Natural killer cell (primary cell): ENCODE results near the gene TMEM129. TPM values are rescaled to one million over a fixed set of nuclear protein-coding genes. Genes with fewer than 3 reads are reported as not detected.

Experiments used
- ATAC-seq, 3 donors: fragments of 150-1000 bp in 2 of 3; fragments of 200-7000 bp in 1 of 3; cut with Tn5 transposase; 1 replicate in 1 of 3; 2 replicates in 2 of 3; pipeline ENCODE4 v1.10.0; 2021; ENCODE audit warnings: mild to moderate bottlenecking in 2 of 3, moderate library complexity in 2 of 3
- DNase-seq, 2 donors: peaks; one replicate each; pipeline versions ENCODE4 v3.0.0 to v3.0.0-alpha.2; 2013 to 2021; ENCODE audit warnings: mixed read lengths in 1 of 2
- H3K27ac ChIP-seq: one replicate; pipeline ENCODE4 v1.5.1; 2013; ENCODE audit warnings: mild to moderate bottlenecking, low read length
- H3K27me3 ChIP-seq: one replicate; pipeline ENCODE4 v1.6.1; 2013; ENCODE audit warnings: low read length; ENCODE audit not compliant: control insufficient read depth, insufficient read depth
- H3K36me3 ChIP-seq: one replicate; pipeline ENCODE4 v1.6.1; 2013; ENCODE audit warnings: low read length; ENCODE audit not compliant: control insufficient read depth, insufficient read depth
- H3K4me1 ChIP-seq: one replicate; pipeline ENCODE4 v1.6.1; 2013; ENCODE audit warnings: low read length; ENCODE audit not compliant: control insufficient read depth, insufficient read depth
- H3K4me3 ChIP-seq: one replicate; pipeline ENCODE4 v1.5.1; 2013; ENCODE audit warnings: low read length
- H3K9me3 ChIP-seq: one replicate; pipeline ENCODE4 v1.6.1; 2013; ENCODE audit warnings: low read length; ENCODE audit not compliant: control insufficient read depth, insufficient read depth
- H3K27ac Mint-ChIP-seq, 2 donors: one replicate each; pipeline ENCODE4 v1.8.0; 2022; ENCODE audit warnings: mild to moderate bottlenecking in 2 of 2, mixed read lengths in 2 of 2, moderate library complexity in 1 of 2
- H3K27me3 Mint-ChIP-seq, 2 donors: one replicate each; pipeline ENCODE4 v1.8.0; 2022; ENCODE audit warnings: low read depth in 2 of 2, mixed read lengths in 2 of 2
- H3K36me3 Mint-ChIP-seq: one replicate; pipeline ENCODE4 v1.8.0; 2022; ENCODE audit warnings: mixed read lengths
- H3K4me1 Mint-ChIP-seq, 2 donors: one replicate each; pipeline ENCODE4 v1.8.0; 2022; ENCODE audit warnings: mixed read lengths in 2 of 2
- H3K4me3 Mint-ChIP-seq: one replicate; pipeline ENCODE4 v1.8.0; 2022; ENCODE audit warnings: mild to moderate bottlenecking, moderate library complexity, mixed read lengths
- H3K9me3 Mint-ChIP-seq, 2 donors: one replicate each; pipeline ENCODE4 v1.8.0; 2022; ENCODE audit warnings: mixed read lengths in 2 of 2
- WGBS: methylation state at CpG from one replicate; pipeline ENCODE4 v1.1.7; 2013; ENCODE audit warnings: missing lambda C conversion rate; ENCODE audit not compliant: insufficient coverage; 5-methylcytosine and 5-hydroxymethylcytosine counted together
- intact Hi-C: fragments of 100-400 bp; cut with micrococcal nuclease; formaldehyde crosslinking; loops from one replicate; pipeline ENCODE4 v1.14.2; 2022
- total RNA-seq, 4 donors: library from RNA; stranded (reverse); fragments of 120-200 nt in 1 of 4; gene quantifications; one replicate each; pipeline versions ENCODE4 v1.2.3 to v1.2.4, GENCODE V29; 2013 to 2022
- TF ChIP-seq, protein P1 (sequence below): fragments of 200-600 bp; IDR thresholded peaks from one replicate; pipeline ENCODE4 v1.8.0; 2022; ENCODE audit warnings: antibody characterized with exemption

Gene TMEM129
- total RNA-seq, 3 donors from 2014 or later (not counting 1 experiment from before 2014, with no cell fraction given), result 18.2 to 26.9 (median 20.8) TPM

DNA sequence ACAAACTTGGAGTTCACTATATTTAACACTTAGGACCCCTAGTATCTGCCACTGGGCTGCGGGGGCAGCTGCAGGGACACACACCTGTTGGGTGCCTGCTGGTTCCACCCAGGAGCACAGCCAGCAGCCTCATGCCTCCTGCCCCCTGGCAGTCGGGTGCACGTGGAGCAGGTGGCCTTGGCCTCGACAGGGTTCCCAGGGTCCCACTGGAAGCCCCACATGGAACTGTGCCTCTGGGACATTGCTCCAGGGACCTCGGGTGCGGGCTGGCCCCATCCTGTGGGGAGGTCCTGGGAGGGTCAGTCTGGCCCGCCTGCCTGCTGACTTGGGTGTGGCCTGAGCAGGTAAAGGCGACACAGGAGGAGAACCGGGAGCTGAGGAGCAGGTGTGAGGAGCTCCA lies 18.2 kb upstream of the TMEM129 start:
- H3K4me1 Mint-ChIP-seq, result no peaks in the 10 kb centered on the region
- Histone ChIP-seq H3K4me3 (no peak overlapping the region), H3K9me3 (peaks cover 12% of the 10 kb centered on the region), H3K27ac (no peak overlapping the region), H3K27me3 (no peaks in the 10 kb centered on the region), H3K36me3 (peaks cover 46% of the 10 kb centered on the region), H3K4me1 (no peaks in the 10 kb centered on the region)
- intact Hi-C loops, result no loop called here
- no peak overlapping the region for H3K27ac Mint-ChIP-seq
- H3K9me3 Mint-ChIP-seq, result peaks cover 4 to 5% of the 10 kb centered on the region in 2 donors
- TF ChIP-seq, protein P1, sequence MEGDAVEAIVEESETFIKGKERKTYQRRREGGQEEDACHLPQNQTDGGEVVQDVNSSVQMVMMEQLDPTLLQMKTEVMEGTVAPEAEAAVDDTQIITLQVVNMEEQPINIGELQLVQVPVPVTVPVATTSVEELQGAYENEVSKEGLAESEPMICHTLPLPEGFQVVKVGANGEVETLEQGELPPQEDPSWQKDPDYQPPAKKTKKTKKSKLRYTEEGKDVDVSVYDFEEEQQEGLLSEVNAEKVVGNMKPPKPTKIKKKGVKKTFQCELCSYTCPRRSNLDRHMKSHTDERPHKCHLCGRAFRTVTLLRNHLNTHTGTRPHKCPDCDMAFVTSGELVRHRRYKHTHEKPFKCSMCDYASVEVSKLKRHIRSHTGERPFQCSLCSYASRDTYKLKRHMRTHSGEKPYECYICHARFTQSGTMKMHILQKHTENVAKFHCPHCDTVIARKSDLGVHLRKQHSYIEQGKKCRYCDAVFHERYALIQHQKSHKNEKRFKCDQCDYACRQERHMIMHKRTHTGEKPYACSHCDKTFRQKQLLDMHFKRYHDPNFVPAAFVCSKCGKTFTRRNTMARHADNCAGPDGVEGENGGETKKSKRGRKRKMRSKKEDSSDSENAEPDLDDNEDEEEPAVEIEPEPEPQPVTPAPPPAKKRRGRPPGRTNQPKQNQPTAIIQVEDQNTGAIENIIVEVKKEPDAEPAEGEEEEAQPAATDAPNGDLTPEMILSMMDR, result no peak
- ATAC-seq (no peak), DNase-seq (no peak)
- H3K36me3 Mint-ChIP-seq, result peaks cover 7% of the 10 kb centered on the region
- no peaks in the 10 kb centered on the region for H3K27me3 Mint-ChIP-seq
- WGBS, result 96% methylated on average over 9 of the region's 9 CpGs
- no peak overlapping the region for H3K4me3 Mint-ChIP-seq

DNA sequence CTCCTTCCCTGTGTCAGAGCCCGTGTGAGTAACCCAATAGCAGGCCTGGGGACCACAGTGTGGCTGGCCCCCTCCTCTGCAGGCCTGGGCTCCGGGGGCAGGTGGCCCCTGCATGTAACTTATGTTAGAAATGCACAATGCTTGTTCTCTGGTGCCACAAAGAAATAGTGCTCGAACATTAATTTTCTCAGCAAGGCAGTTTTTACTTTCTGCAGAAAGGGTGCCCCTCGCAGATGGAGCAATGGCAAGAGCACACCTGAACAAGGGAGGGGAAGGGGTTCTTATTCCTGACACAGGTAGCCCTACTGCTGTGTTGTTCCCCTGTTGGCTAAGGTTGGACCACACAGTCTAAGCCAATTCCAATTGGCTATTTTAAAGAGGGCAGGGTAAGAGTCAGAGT lies 17.3 kb upstream of the TMEM129 start:
- intact Hi-C loops, result no loop called here
- H3K36me3 ChIP-seq, result peaks cover 46% of the 10 kb centered on the region
- Mint-ChIP-seq H3K36me3 (peaks cover 7% of the 10 kb centered on the region), H3K9me3 (peaks cover 4 to 5% of the 10 kb centered on the region in 2 donors), H3K4me1 (no peaks in the 10 kb centered on the region), H3K27ac (no peak overlapping the region), H3K27me3 (no peaks in the 10 kb centered on the region), H3K4me3 (no peak overlapping the region)
- WGBS, result 98% methylated on average over 4 of the region's 4 CpGs
- H3K27me3 ChIP-seq, result no peaks in the 10 kb centered on the region
- H3K4me1 ChIP-seq, result no peaks in the 10 kb centered on the region
- TF ChIP-seq, protein P1, result no peak
- peaks cover 12% of the 10 kb centered on the region for H3K9me3 ChIP-seq
- no peak overlapping the region for H3K4me3 ChIP-seq
- DNase-seq, result no peak
- no peak overlapping the region for H3K27ac ChIP-seq
- no peak for ATAC-seq

DNA sequence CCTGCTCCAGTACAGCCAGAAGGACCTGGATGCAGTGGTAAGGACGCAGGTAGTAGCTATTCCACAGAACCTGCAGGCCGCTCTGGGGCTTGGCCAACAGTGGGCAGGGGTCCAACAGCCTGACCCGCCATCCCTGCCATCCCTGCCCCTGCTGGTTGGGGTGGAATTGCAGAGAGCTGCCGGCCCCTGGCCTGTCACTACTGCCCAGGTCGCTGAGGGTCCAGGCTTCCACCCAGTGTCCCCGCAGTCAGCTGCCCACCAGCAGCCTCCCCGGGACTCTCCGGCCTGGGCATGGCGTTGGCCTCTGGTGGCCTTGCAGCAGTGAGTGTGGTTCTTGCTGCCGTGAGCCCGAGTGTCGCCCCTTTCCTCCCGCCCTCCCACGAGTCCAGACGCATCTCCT lies 16.5 kb upstream of the TMEM129 start:
- TF ChIP-seq, protein P1, result no peak
- no peaks in the 10 kb centered on the region for H3K27me3 Mint-ChIP-seq
- no peaks in the 10 kb centered on the region for H3K4me1 Mint-ChIP-seq
- H3K36me3 Mint-ChIP-seq, result peaks cover 7% of the 10 kb centered on the region
- peaks cover 12% of the 10 kb centered on the region for H3K9me3 ChIP-seq
- no peaks in the 10 kb centered on the region for H3K4me1 ChIP-seq
- intact Hi-C loops, result no loop called here
- no peak overlapping the region for H3K27ac ChIP-seq
- no peak for DNase-seq
- H3K27ac Mint-ChIP-seq, result no peak overlapping the region
- H3K4me3 Mint-ChIP-seq, result no peak overlapping the region
- no peak overlapping the region for H3K4me3 ChIP-seq
- peaks cover 4 to 5% of the 10 kb centered on the region in 2 donors for H3K9me3 Mint-ChIP-seq
- peaks cover 51% of the 10 kb centered on the region for H3K36me3 ChIP-seq
- ATAC-seq, result no peak
- H3K27me3 ChIP-seq, result no peaks in the 10 kb centered on the region
- WGBS, result 98% methylated on average over 15 of the region's 15 CpGs

DNA sequence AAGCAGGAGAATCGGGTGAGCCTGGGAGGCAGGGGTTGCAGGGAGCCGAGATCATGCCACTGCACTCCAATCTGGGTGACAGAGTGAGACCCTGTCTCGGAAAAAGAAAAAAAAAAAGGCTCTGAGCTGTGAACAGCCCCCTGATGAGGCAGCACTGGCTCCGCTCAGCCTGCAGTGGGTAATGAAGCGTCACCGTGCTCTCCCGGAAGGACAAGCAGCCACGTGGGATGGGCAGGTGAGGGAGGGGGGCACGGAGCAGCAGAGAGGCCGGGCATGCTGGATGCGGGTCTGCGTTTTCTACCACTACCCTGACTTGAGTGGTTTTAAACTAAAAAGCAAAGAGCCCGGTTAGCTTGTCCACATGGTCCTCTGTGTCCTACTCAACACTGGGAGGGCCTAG lies 15.7 kb upstream of the TMEM129 start:
- peaks cover 7% of the 10 kb centered on the region for H3K36me3 Mint-ChIP-seq

More for the DNA sequence above, 15.7 kb upstream of the TMEM129 start:
- H3K27me3 ChIP-seq, result no peaks in the 10 kb centered on the region
- no peaks in the 10 kb centered on the region for H3K27me3 Mint-ChIP-seq
- no peak overlapping the region for H3K4me3 ChIP-seq
- no peak overlapping the region for H3K4me3 Mint-ChIP-seq
- peaks cover 53% of the 10 kb centered on the region for H3K36me3 ChIP-seq
- no peaks in the 10 kb centered on the region for H3K4me1 ChIP-seq
- 92% methylated on average over 13 of the region's 13 CpGs for WGBS
- peaks cover 4 to 5% of the 10 kb centered on the region in 2 donors for H3K9me3 Mint-ChIP-seq
- no peak overlapping the region for H3K27ac Mint-ChIP-seq
- intact Hi-C loops, result no loop called here
- DNase-seq (no peak), ATAC-seq (no peak)
- no peaks in the 10 kb centered on the region for H3K4me1 Mint-ChIP-seq
- TF ChIP-seq, protein P1, result no peak
- H3K9me3 ChIP-seq, result peaks cover 12% of the 10 kb centered on the region
- no peak overlapping the region for H3K27ac ChIP-seq
